Motor neuron (in vitro differentiated cells): Measurements from ENCODE around the gene COL4A6. TPM values are rescaled to one million over a fixed set of nuclear protein-coding genes. Genes with fewer than 3 reads are reported as not detected.

ENCODE experiments used
- ATAC-seq, 8 experiments: fragments of 200-7000 bp; cut with Tn5 transposase; replicated peaks in 6 of 8; 2 replicates each; pipeline ENCODE4 v1.8.0; 2021; ENCODE audit warnings: mild to moderate bottlenecking in 8 of 8, moderate library complexity in 8 of 8
- H3K27ac ChIP-seq, 2 donors: fragments of 250-450 bp; sonication (Bioruptor Pico); 2 replicates each; pipeline ENCODE4 v1.9.0; 2021; ENCODE audit warnings: antibody characterized with exemption in 2 of 2, mild to moderate bottlenecking in 2 of 2, moderate library complexity in 1 of 2
- H3K4me1 ChIP-seq, 2 donors: fragments of 250-450 bp; sonication (Bioruptor Pico); replicated peaks in 1 of 2; 2 replicates each; pipeline ENCODE4 v1.6.1; 2021; ENCODE audit warnings: antibody characterized with exemption in 2 of 2, mild to moderate bottlenecking in 2 of 2, moderate library complexity in 1 of 2
- H3K4me3 ChIP-seq, 5 donors: fragments of 250-450 bp; sonication (Bioruptor Pico); 2 replicates each; pipeline ENCODE4 v1.9.0; 2021; ENCODE audit warnings: antibody characterized with exemption in 5 of 5, mild to moderate bottlenecking in 5 of 5, moderate library complexity in 4 of 5
- WGBS, 10 experiments: fragments of 450-650 bp; shearing (Covaris generic); methylation state at CpG; one replicate each; pipeline ENCODE4 v1.0.0; 2022; 5-methylcytosine and 5-hydroxymethylcytosine counted together
- in situ Hi-C, 9 experiments: fragments of 400-800 bp; cut with MboI; loops; one replicate each; pipeline ENCODE4 v1.15.0; 2021; ENCODE audit warnings: low sequenced_read_pairs in 9 of 9, low pct_unique_long_range_greater_than_20kb in 2 of 9; ENCODE audit not compliant: unreplicated experiment in 9 of 9
- total RNA-seq, 8 experiments: library from RNA; unstranded; fragments of 300-600 nt; gene quantifications; 2 replicates each; pipeline versions ENCODE4 v1.2.3 to v1.2.4, GENCODE V29; 2022

Gene COL4A6
- total RNA-seq, 8 experiments from 2014 or later = 0.76 to 16.2 (median 1.4) TPM

GRCh38 chrX:108167211-108167872, 270.9 kb downstream of the COL4A6 start:
- H3K27ac ChIP-seq = no peak overlapping the region
- in situ Hi-C loops = no loop called here
- no peaks in the 10 kb centered on the region for H3K4me1 ChIP-seq
- 43 to 100% (median 83%) methylated on average over 1 to 5 of the region's 5 CpGs; no CpG with 5 or more reads in 5 of the 10 experiments for WGBS, 10 experiments
- ATAC-seq = peak in 3 of 8 experiments; percentile 55 to 78 (median 73)
- no peak overlapping the region for H3K4me3 ChIP-seq

- ATAC-seq = peak in 4 of 8 experiments; percentile 59 to 85 (median 79)
- Histone ChIP-seq H3K4me3 (no peak overlapping the region), H3K27ac (no peak overlapping the region), H3K4me1 (no peaks in the 10 kb centered on the region)
- WGBS, 10 experiments = 39 to 100% (median 59%) methylated on average over 1 to 5 of the region's 7 CpGs; no CpG with 5 or more reads in 4 of the 10 experiments
- in situ Hi-C loops = no loop called here
These were observed 272.7 kb downstream of the COL4A6 start for GRCh38 chrX:108165383-108166111.

DNA sequence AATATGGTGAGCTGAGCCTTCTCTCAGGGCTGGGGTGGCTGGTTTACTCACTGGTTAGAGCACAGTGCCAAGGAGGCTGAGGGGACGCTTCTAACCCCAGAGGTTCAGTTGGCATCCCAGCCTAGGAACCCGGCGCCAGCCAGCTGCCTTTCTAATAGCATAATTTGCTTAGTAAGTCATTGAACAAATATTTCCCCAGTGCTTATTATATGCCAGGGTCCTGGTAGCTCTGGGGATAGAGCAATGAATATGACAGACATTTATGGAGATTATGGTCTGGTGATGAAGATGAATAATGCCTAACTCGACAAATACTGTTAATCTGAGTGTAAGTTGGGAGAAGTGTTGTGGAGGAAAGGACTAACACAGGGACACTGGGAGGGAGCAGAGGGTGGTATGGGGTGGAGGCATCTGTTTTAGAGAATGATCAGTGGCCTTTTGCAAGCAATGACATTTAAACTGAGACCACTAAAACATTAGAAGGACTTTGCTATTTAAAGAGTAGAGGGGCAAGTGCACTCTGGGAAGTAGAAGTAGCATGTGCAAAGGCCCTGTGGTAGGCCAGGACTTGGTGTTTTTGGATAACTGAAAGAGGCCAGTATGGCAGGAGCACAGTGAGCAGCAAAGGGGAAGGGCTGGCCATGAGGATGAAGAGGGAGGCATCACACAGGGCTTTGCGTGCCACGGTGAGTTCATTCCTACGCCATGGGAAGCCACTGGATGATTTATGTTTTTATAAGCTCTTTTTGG, 274.7 kb downstream of the COL4A6 start:
- Histone ChIP-seq H3K27ac (no peak overlapping the region), H3K4me3 (no peak overlapping the region), H3K4me1 (no peaks in the 10 kb centered on the region)
- WGBS, 10 experiments = 74 to 100% (median 93%) methylated on average over 1 to 7 of the region's 7 CpGs; no CpG with 5 or more reads in 6 of the 10 experiments
- in situ Hi-C loops = no loop called here
- no peak for ATAC-seq

- ATAC-seq = no peak
- H3K27ac ChIP-seq = no peak overlapping the region
- in situ Hi-C loops = no loop called here
- H3K4me1 ChIP-seq = no peaks in the 10 kb centered on the region
- no peak overlapping the region for H3K4me3 ChIP-seq
- 0 to 100% (median 63%) methylated on average over 1 to 4 of the region's 4 CpGs; no CpG with 5 or more reads in 2 of the 10 experiments for WGBS, 10 experiments
These were observed 276.0 kb downstream of the COL4A6 start for GRCh38 chrX:108162265-108162664.

- in situ Hi-C loops = no loop called here
- no peak overlapping the region for H3K27ac ChIP-seq
- no peak overlapping the region for H3K4me3 ChIP-seq
- ATAC-seq = no peak
- WGBS, 10 experiments = 10 to 29% methylated on average over 2 to 4 of the region's 5 CpGs; no CpG with 5 or more reads in 8 of the 10 experiments
- H3K4me1 ChIP-seq = no peaks in the 10 kb centered on the region
These were observed 277.9 kb downstream of the COL4A6 start for GRCh38 chrX:108160309-108160708.

- WGBS, 10 experiments = 60 to 100% methylated on average over 2 to 7 of the region's 11 CpGs; no CpG with 5 or more reads in 8 of the 10 experiments
- in situ Hi-C loops = no loop called here
- peak in 2 of 8 experiments; percentile 23 to 48 for ATAC-seq
These were observed 279.1 kb downstream of the COL4A6 start for GRCh38 chrX:108159028-108159670.

GRCh38 chrX:108157628-108158027, 280.6 kb downstream of the COL4A6 start:
- no peak for ATAC-seq
- no peak overlapping the region for H3K4me3 ChIP-seq
- no peaks in the 10 kb centered on the region for H3K4me1 ChIP-seq
- whole genome bisulfite sequencing, 10 experiments = 40 to 100% (median 57%) methylated on average over 1 to 2 of the region's 3 CpGs; no CpG with 5 or more reads in 7 of the 10 experiments
- in situ Hi-C loops = no loop called here
- no peak overlapping the region for H3K27ac ChIP-seq

More at GRCh38 chrX:108159028-108159670, 279.1 kb downstream of the COL4A6 start:
- Histone ChIP-seq H3K4me3 (no peak overlapping the region), H3K4me1 (no peaks in the 10 kb centered on the region), H3K27ac (no peak overlapping the region)

DNA sequence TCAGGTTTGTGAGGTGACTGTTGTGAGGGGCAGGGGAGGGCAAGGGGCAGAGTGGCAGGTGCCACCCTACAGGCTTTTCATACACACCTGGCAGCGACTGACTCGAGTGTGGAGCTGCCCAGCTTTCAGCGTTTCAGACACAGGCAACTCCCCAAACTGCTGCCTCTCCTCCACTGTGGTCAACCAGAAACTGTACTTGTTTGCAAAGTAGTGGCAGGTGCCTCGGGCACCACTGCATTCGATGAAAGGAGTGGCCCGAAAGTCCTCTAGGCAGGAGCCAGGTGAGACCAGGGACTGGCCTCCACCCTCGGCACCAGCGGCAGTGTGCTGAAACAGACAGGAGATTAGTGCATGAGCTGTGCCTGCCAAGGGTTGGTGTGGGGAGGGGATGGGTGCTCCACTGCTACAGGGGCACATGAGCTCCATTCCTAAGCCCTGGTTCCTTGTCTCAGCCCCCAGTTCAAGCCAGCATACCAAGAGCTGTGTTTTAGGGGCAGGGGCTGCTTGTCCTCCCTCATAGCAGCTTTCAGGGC, 281.2 kb downstream of the COL4A6 start:
- no CpG with 5 or more reads among the region's 8 CpGs for WGBS, 10 experiments
- in situ Hi-C loops = no loop called here
- no peak for ATAC-seq
- H3K27ac ChIP-seq = no peak overlapping the region
- H3K4me3 ChIP-seq = no peak overlapping the region
- no peaks in the 10 kb centered on the region for H3K4me1 ChIP-seq

DNA sequence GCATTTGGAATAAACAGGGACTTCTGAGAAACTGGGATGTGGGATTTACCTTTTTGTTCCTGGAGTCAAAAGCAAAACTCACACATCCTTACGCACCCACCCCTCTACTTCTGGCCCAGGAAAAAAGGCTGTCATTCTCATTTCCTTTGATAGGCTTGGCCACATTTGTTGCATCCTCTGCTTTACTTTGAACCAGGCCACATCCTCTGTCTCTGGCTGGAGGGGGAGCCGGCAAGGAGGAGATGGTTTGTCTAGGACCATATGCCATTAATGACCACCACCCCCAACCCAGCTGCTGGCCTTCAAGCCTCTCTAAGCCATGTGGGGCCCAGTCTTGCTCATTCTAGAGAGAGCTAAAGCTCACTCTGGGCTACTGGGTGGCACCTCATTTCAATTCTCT, 282.1 kb downstream of the COL4A6 start:
- no peaks in the 10 kb centered on the region for H3K4me1 ChIP-seq
- no peak overlapping the region for H3K27ac ChIP-seq
- ATAC-seq = no peak
- no peak overlapping the region for H3K4me3 ChIP-seq
- 73% methylated on average over 2 of the region's 2 CpGs; no CpG with 5 or more reads in 9 of the 10 experiments for whole genome bisulfite sequencing, 10 experiments
- in situ Hi-C loops = no loop called here

DNA sequence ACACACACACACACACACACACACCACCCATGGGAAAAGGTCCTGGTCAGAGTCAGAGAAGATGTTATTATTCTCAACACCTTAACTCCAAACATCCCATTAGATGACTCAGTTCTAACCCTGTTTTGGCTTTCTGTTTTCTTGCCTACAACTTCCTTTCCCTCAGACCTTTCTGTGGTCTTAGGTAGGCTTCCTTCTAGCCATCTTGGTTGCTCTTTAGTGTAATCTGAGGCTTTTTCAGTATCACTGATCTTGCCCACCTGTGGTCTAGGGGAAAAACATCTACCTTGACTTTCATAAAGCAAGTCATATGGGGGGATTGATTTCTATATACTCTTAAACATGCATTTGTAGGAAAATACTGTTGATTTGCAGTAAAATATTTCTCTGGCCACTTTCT, 289.7 kb downstream of the COL4A6 start:
- no peak overlapping the region for H3K27ac ChIP-seq
- in situ Hi-C loops = no loop called here
- no peak overlapping the region for H3K4me3 ChIP-seq
- H3K4me1 ChIP-seq = no peaks in the 10 kb centered on the region
- no peak for ATAC-seq

- Histone ChIP-seq H3K27ac (no peak overlapping the region), H3K4me3 (no peak overlapping the region), H3K4me1 (no peaks in the 10 kb centered on the region)
- in situ Hi-C loops = no loop called here
- ATAC-seq = peak in 3 of 8 experiments; percentile 17 to 76 (median 54)
- 50 to 78% (median 55%) methylated on average over 1 to 5 of the region's 7 CpGs; no CpG with 5 or more reads in 7 of the 10 experiments for WGBS, 10 experiments
These were observed 299.2 kb downstream of the COL4A6 start for GRCh38 chrX:108138814-108139702.

DNA sequence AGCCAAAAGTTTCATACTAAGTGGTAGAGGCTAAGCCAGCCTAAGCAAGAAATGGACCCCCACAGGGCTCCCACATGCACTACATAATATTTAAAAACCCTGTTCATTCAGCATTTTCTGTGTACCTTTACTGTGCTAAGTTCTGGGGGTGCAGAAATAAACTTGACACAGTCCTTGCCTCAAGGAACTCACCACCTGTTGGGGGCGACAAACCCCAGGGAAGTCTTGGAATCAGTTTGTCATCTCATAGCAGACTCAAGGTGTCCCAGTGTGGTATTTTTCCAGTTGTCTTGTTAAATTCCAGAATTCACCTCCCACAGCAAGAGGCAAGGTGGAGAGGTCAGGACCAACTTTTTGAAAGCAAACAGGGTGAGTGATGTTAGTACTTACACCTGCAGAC, 303.5 kb downstream of the COL4A6 start:
- Histone ChIP-seq H3K4me1 (no peaks in the 10 kb centered on the region), H3K27ac (no peak overlapping the region), H3K4me3 (no peak overlapping the region)
- no peak for ATAC-seq
- in situ Hi-C loops = no loop called here
- WGBS, 10 experiments = 63 to 100% (median 100%) methylated on average over 1 of the region's 1 CpG; no CpG with 5 or more reads in 7 of the 10 experiments
